Activated T-helper 1 cell treated with anti-CD3 and anti-CD28 coated beads, Interleukin-12 subunit alpha, Interleukin-12 subunit beta, Interleukin-2, Interleukin-4 antibody, amounts not matched to agents 30 ng/mL and 10 ng/mL and 1 ng/mL, durations not matched to agents 14 hours and 24 hours and 36 hours (primary cell): ENCODE data around the gene DPF1. TPM values are rescaled to one million over a fixed set of nuclear protein-coding genes. Genes with fewer than 3 reads are reported as not detected.
"Not testable (repeated sequence)": the region's sequence is repeated elsewhere in the genome, so short reads cannot be mapped to it uniquely, and the experiment has no call there.

Experiments
- DNase-seq: peaks from one replicate; pipeline ENCODE4 v3.0.0; 2021; ENCODE audit warnings: low spot score
- H3K27ac Mint-ChIP-seq: one replicate; pipeline ENCODE4 v1.8.0; 2021; ENCODE audit warnings: mild to moderate bottlenecking, mixed read lengths
- H3K27me3 Mint-ChIP-seq: one replicate; pipeline ENCODE4 v1.8.0; 2022; ENCODE audit warnings: mild to moderate bottlenecking, moderate library complexity, mixed read lengths; ENCODE audit not compliant: insufficient read depth
- H3K36me3 Mint-ChIP-seq: one replicate; pipeline ENCODE4 v1.8.0; 2021; ENCODE audit warnings: low read depth, mixed read lengths
- H3K4me1 Mint-ChIP-seq: one replicate; pipeline ENCODE4 v1.8.0; 2021; ENCODE audit warnings: low read depth, mixed read lengths
- H3K4me3 Mint-ChIP-seq: one replicate; pipeline ENCODE4 v1.8.0; 2021; ENCODE audit warnings: mild to moderate bottlenecking, moderate library complexity, mixed read lengths
- H3K9me3 Mint-ChIP-seq: one replicate; pipeline ENCODE4 v1.8.0; 2021; ENCODE audit warnings: mixed read lengths
- intact Hi-C: fragments of 100-400 bp; cut with micrococcal nuclease; formaldehyde crosslinking; loops from one replicate; pipeline ENCODE4 v1.15.1; 2024
- total RNA-seq: library from RNA; stranded (reverse); gene quantifications from 2 replicates; pipeline ENCODE4 v1.2.3, GENCODE V29; 2022

DPF1 gene
- total RNA-seq, 1 donor from 2014 or later: 1.4 TPM

DNA sequence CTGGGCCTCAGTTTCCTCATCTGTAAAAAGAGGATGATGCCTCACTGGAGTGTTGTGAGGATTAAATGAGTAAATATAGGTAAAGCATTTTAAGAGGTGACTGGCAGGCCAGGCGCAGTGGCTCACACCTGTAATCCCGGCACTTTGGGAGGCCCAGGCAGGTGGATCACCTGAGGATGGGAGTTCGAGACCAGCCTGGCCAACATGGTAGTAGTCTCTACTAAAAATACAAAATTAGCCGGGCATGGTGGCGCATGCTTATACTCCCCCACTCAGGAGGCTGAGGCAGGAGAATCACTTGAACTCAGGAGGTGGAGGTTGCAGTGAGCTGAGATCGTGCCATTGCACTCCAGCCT, 819 bp upstream of the DPF1 start:
- not testable (repeated sequence) for H3K27ac Mint-ChIP-seq, DNase-seq, H3K36me3 Mint-ChIP-seq, H3K9me3 Mint-ChIP-seq
- intact Hi-C loops: loop anchor here (10.0 kb wide), 1 partner anchor 180 kb away; no protein-coding TSS in a partner anchor
- H3K4me3 Mint-ChIP-seq: peak overlapping the region; percentile 83
- peaks cover 29% of the 10 kb centered on the region for H3K4me1 Mint-ChIP-seq
- peaks cover 62% of the 10 kb centered on the region for H3K27me3 Mint-ChIP-seq

DNA sequence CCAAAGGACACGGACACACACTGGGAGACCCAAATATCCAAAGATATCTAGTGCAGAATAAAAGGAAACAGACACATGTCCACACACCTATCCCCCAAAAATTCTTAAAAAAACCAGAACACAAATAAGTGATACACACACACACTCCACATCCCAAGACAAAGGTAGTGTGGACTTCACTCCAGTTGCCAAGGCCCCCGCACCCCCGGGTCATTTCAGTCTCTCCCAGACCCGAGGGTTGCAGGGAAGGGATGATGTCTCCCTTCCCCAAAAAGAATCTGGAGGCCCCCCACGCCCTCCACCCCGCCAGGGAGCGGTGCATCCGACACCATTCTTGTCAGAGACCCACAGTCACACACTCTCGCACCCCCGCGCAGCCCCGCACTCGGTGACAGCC, 407 bp downstream of the DPF1 start:
- H3K27ac Mint-ChIP-seq: no peak overlapping the region
- H3K27me3 Mint-ChIP-seq: peaks cover 62% of the 10 kb centered on the region
- intact Hi-C loops: loop anchor here (10.0 kb wide), 1 partner anchor 179 kb away; no protein-coding TSS in a partner anchor
- peak overlapping the region; percentile 11 for H3K4me3 Mint-ChIP-seq
- no peak for DNase-seq
- peaks cover 29% of the 10 kb centered on the region for H3K4me1 Mint-ChIP-seq
- no peaks in the 10 kb centered on the region for H3K9me3 Mint-ChIP-seq
- H3K36me3 Mint-ChIP-seq: peaks cover 6% of the 10 kb centered on the region

- DNase-seq: no peak
- H3K4me1 Mint-ChIP-seq: peaks cover 29% of the 10 kb centered on the region
- H3K27ac Mint-ChIP-seq: peak overlapping the region; percentile 3
- peaks cover 62% of the 10 kb centered on the region for H3K27me3 Mint-ChIP-seq
- peak overlapping the region; percentile 11 for H3K4me3 Mint-ChIP-seq
- intact Hi-C loops: loop anchor here (10.0 kb wide), 1 partner anchor 178 kb away; no protein-coding TSS in a partner anchor
- H3K9me3 Mint-ChIP-seq: no peaks in the 10 kb centered on the region
- peaks cover 6% of the 10 kb centered on the region for H3K36me3 Mint-ChIP-seq
These were observed 901 bp downstream of the DPF1 start for GRCh38 chr19:38223119-38223523.

DNA sequence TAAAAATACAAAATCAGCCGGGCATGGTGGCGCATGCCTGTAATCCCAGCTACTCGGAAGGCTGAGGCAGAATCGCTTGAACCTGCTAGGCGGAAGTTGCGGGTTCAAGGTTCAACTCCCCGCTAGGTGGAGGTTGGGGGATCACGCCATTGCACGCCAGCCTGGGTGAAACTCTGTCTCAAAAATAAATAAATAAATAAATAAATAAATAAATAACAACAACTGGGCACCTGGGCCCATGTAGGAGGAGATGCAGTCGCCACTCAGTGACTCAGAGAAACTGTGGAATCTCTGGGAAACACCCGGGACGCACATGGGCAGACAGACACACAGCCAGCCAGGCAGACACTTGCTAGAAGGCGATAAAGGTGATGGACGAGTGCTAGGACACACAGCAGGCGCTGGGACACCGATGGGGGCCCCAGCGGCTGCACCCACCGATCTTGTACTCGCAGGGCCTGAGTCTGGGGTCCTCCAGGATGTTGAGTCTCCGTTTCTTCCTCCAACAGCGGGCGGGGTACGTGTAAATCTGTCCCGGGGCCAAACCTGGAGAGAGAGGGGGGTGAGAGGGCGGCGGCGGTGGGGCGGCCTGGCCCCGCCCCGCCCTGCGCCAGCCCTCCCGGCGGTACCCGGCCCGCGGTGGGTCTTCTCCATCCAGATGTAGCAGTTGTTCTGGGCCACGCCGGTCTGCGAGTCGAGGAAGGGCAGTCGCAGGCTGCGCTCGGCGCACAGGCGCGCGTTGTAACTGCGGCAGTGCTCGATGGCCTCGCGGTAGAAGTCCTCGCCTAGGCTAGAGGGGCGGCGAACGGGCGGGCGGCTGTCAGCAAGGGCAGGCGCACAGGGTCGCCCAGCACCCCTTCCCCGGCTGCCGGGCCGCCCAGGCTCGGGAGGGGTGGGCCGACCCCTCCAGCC, 1.8 kb downstream of the DPF1 start:
- Mint-ChIP-seq H3K36me3 (peaks cover 6% of the 10 kb centered on the region), H3K4me1 (peaks cover 23% of the 10 kb centered on the region), H3K27me3 (peaks cover 53% of the 10 kb centered on the region), H3K4me3 (no peak overlapping the region), H3K9me3 (no peaks in the 10 kb centered on the region), H3K27ac (no peak overlapping the region)
- no peak for DNase-seq
- intact Hi-C loops: loop anchor here (10.0 kb wide), 1 partner anchor 177 kb away; no protein-coding TSS in a partner anchor

DNA sequence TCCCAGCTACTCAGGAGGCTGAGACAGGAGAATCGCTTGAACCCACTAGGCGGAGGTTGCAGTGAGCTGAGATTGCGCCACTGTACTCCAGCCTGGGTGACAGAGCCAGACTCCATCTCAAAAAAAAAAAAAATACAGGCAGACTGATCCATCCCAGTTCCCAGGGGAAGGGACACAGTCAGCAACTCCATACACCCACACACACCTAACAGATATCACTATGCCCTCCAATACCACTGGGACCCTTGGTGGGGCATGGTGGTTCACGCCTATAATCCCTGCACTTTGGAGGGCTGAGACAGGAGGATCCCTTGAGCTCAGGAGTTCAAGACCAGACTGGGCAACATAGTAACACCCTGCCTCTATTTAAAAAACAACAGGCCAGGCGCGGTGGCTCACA, 2.6 kb downstream of the DPF1 start:
- peaks cover 46% of the 10 kb centered on the region for H3K27me3 Mint-ChIP-seq
- H3K36me3 Mint-ChIP-seq: peaks cover 6% of the 10 kb centered on the region
- no peak overlapping the region for H3K4me3 Mint-ChIP-seq
- intact Hi-C loops: loop anchor here (10.0 kb wide), 1 partner anchor 177 kb away; no protein-coding TSS in a partner anchor
- peaks cover 17% of the 10 kb centered on the region for H3K4me1 Mint-ChIP-seq
- H3K9me3 Mint-ChIP-seq: no peaks in the 10 kb centered on the region
- no peak overlapping the region for H3K27ac Mint-ChIP-seq
- DNase-seq: no peak

- no peak overlapping the region for H3K4me3 Mint-ChIP-seq
- intact Hi-C loops: no loop called here
These were observed 4.8 kb downstream of the DPF1 start for GRCh38 chr19:38219221-38219620.

DNA sequence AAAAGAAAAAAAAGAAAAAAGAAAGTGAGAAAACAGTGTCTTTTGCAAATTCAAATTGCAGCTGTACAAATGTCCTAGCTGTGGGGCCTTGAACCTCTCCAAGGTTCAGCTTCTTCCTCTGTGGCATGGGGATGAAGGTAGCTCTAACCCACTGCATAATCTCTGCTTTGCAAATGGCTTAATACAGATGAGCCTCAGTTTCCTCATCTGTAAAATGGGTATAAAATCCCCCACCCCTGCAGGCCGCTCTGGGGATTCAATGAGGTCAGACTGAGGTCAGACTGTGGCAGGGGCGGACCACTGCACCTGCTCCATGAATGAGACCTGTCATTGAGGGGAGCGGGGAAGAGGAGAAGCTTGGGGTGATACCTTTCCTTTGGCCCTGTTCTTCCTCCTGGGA, 5.8 kb downstream of the DPF1 start:
- H3K9me3 Mint-ChIP-seq: no peaks in the 10 kb centered on the region
- peaks cover 36% of the 10 kb centered on the region for H3K27me3 Mint-ChIP-seq
- H3K36me3 Mint-ChIP-seq: peaks cover 2% of the 10 kb centered on the region
- no peak for DNase-seq
- H3K27ac Mint-ChIP-seq: no peak overlapping the region
- peaks cover 14% of the 10 kb centered on the region for H3K4me1 Mint-ChIP-seq
- H3K4me3 Mint-ChIP-seq: no peak overlapping the region
- intact Hi-C loops: no loop called here

More at GRCh38 chr19:38219221-38219620, 4.8 kb downstream of the DPF1 start:
- peaks cover 15% of the 10 kb centered on the region for H3K4me1 Mint-ChIP-seq
- H3K27me3 Mint-ChIP-seq: peaks cover 38% of the 10 kb centered on the region
- peaks cover 4% of the 10 kb centered on the region for H3K36me3 Mint-ChIP-seq
- DNase-seq: no peak
- no peak overlapping the region for H3K27ac Mint-ChIP-seq
- H3K9me3 Mint-ChIP-seq: no peaks in the 10 kb centered on the region

DNA sequence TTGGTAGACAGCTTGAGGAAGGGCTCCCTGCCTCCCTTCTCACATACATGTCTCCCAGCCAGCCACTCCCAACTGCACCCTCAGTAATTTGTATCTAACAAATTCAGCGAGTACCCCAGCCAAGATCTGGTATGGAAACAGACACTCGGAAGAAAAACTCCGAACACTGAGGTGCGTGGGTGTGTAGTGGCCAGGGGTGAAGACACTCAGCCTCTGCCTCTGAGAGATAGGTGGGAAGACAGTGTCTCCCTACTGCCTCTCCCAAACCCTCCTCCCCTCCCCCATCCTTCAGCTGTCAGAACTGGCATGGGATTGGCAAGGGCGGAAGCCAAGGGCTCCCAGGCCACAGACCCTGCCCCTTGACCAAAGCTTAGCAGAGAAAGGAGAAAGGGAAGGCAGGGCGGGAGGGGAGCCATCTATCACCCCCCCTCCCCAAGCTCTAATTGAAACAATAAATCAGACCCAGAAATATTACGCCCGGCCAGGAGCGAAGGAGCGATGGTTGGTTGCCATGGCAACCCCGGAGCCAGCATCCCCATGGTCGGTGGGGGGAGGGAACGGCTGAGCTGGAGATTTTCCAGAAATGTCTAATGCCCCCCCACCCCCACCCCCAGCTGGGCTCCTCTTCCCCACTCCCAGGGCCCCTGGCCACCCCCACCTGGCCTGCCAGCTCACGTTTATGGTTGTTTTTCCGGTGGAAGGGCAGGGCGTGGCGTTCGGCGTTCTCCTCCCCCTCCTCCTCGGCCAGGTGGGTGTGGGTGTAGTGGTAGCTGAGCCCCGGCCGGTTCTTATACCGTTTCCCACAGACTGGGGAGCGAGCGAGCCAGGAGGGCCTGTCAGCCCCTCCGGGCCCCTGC, 7.0 kb downstream of the DPF1 start:
- H3K4me3 Mint-ChIP-seq: no peak overlapping the region
- intact Hi-C loops: no loop called here
- no peak overlapping the region for H3K27ac Mint-ChIP-seq
- H3K27me3 Mint-ChIP-seq: peaks cover 40% of the 10 kb centered on the region
- H3K36me3 Mint-ChIP-seq: no peaks in the 10 kb centered on the region
- no peak for DNase-seq
- peaks cover 10% of the 10 kb centered on the region for H3K4me1 Mint-ChIP-seq
- H3K9me3 Mint-ChIP-seq: no peaks in the 10 kb centered on the region

- intact Hi-C loops: no loop called here
- DNase-seq: peak; percentile 58
- peaks cover 49% of the 10 kb centered on the region for H3K27me3 Mint-ChIP-seq
- peak overlapping the region; percentile 49 for H3K4me3 Mint-ChIP-seq
- H3K9me3 Mint-ChIP-seq: no peaks in the 10 kb centered on the region
- peaks cover 17% of the 10 kb centered on the region for H3K4me1 Mint-ChIP-seq
- peaks cover 2% of the 10 kb centered on the region for H3K36me3 Mint-ChIP-seq
- peak overlapping the region; percentile 90 for H3K27ac Mint-ChIP-seq
These were observed 10.0 kb downstream of the DPF1 start for GRCh38 chr19:38213911-38214625.

DNA sequence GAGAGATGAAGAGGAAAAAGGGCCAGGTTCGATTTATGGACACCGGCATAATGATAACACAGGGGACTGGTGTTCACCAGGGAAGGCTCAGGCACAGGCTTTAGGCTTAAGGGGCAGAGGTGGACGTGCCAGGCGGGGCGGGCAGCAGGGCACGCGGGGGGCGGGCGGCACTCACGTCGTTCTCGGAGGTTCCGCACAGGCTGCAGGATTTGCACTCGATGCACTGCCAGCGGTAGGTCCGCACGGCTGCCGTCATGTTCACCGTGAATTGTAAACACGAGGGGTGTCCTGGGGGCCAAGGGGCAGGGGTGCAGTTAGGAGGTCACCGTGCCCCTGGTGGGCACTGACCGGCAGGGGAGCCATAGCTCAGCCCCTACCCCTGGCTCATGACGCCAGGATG, 10.6 kb downstream of the DPF1 start:
- H3K4me3 Mint-ChIP-seq: no peak overlapping the region
- H3K36me3 Mint-ChIP-seq: peaks cover 2% of the 10 kb centered on the region
- peaks cover 51% of the 10 kb centered on the region for H3K27me3 Mint-ChIP-seq
- peaks cover 17% of the 10 kb centered on the region for H3K4me1 Mint-ChIP-seq
- no peaks in the 10 kb centered on the region for H3K9me3 Mint-ChIP-seq
- intact Hi-C loops: no loop called here
- no peak for DNase-seq
- H3K27ac Mint-ChIP-seq: peak overlapping the region; percentile 90

- Mint-ChIP-seq H3K27me3 (peaks cover 54% of the 10 kb centered on the region), H3K36me3 (peaks cover 2% of the 10 kb centered on the region), H3K27ac (no peak overlapping the region), H3K4me3 (no peak overlapping the region), H3K9me3 (no peaks in the 10 kb centered on the region), H3K4me1 (peaks cover 17% of the 10 kb centered on the region)
- intact Hi-C loops: no loop called here
- DNase-seq: no peak
These were observed 12.3 kb downstream of the DPF1 start for GRCh38 chr19:38211766-38212165.

GRCh38 chr19:38211151-38211591, 12.9 kb downstream of the DPF1 start:
- Mint-ChIP-seq H3K4me3 (no peak overlapping the region), H3K27me3 (peaks cover 54% of the 10 kb centered on the region), H3K9me3 (no peaks in the 10 kb centered on the region), H3K4me1 (peaks cover 17% of the 10 kb centered on the region), H3K36me3 (peaks cover 2% of the 10 kb centered on the region), H3K27ac (no peak overlapping the region)
- DNase-seq: no peak
- intact Hi-C loops: no loop called here
